GM23248 (cell line): ENCODE data around the gene SHROOM3.

ENCODE experiments used
- EZH2 ChIP-seq: fragments of 200-600 bp; sonication (generic); IDR thresholded peaks from 2 replicates; pipeline ENCODE4 v1.6.1; 2018; ENCODE audit warnings: antibody characterized with exemption, mild to moderate bottlenecking; ENCODE audit not compliant: insufficient read depth, poor library complexity, severe bottlenecking
- EZH2phosphoT487 ChIP-seq: fragments of 200-600 bp; sonication (generic); IDR thresholded peaks from 2 replicates; pipeline ENCODE4 v1.6.1; 2018; ENCODE audit warnings: antibody characterized with exemption, moderate library complexity, mild to moderate bottlenecking, low read depth; ENCODE audit not compliant: insufficient read depth

- TF ChIP-seq EZH2 (no peak), EZH2phosphoT487 (no peak)
Measured at GRCh38 chr4:76674983-76675382, 240.0 kb downstream of the SHROOM3 start.
